Psoas muscle (tissue), 8 donors: ENCODE results near the gene GHRH. TPM values are rescaled to one million over a fixed set of nuclear protein-coding genes. Genes with fewer than 3 reads are reported as not detected.

Experiments used
- ATAC-seq, 4 donors: fragments of 200-7000 bp; cut with Tn5 transposase; one replicate each; pipeline ENCODE4 v1.9.1; 2020; ENCODE audit warnings: moderate library complexity in 3 of 4, mild to moderate bottlenecking in 2 of 4
- DNase-seq, 2 donors: peaks; one replicate each; pipeline ENCODE4 v3.0.0-alpha.2; 2020
- H3K27ac ChIP-seq: fragments of 200-600 bp; one replicate; pipeline ENCODE4 v1.8.0; 2022
- H3K27me3 ChIP-seq, 3 donors: fragments of 200-600 bp in 1 of 3; one replicate each; pipeline versions ENCODE4 v1.6.1 to v1.8.0; 2013 to 2022; ENCODE audit warnings: low read length in 2 of 3, mild to moderate bottlenecking in 2 of 3, moderate library complexity in 1 of 3; ENCODE audit not compliant: insufficient read depth in 3 of 3
- H3K36me3 ChIP-seq, 2 donors: fragments of 200-600 bp in 1 of 2; one replicate each; pipeline versions ENCODE4 v1.6.1 to v1.8.0; 2013 to 2022; ENCODE audit warnings: low read depth in 1 of 2, mild to moderate bottlenecking in 1 of 2, moderate library complexity in 1 of 2; ENCODE audit not compliant: insufficient read depth in 1 of 2
- H3K4me1 ChIP-seq: fragments of 200-600 bp; one replicate; pipeline ENCODE4 v1.8.0; 2022
- H3K4me3 ChIP-seq: fragments of 200-600 bp; one replicate; pipeline ENCODE4 v1.8.0; 2022; ENCODE audit warnings: mild to moderate bottlenecking
- H3K9me3 ChIP-seq: fragments of 200-600 bp; one replicate; pipeline ENCODE4 v1.8.0; 2022
- WGBS, 3 donors: extraction: QIAGEN DNeasy Blood & Tissue Kit; methylation state at CpG; one replicate each; pipeline versions ENCODE4 v1.1.6 to v1.1.7; 2013; 5-methylcytosine and 5-hydroxymethylcytosine counted together
- intact Hi-C, 2 donors: fragments of 100-400 bp; cut with DNase I; formaldehyde crosslinking; loops; one replicate each; pipeline versions ENCODE4 v1.11.0 to v1.14.2; 2022
- polyA plus RNA-seq, 3 donors: library from polyadenylated mRNA; stranded (reverse); fragments of 200-250 nt; gene quantifications; one replicate each; pipeline ENCODE4 v1.2.3, GENCODE V29; 2013
- total RNA-seq, 4 donors: library from RNA; stranded (reverse); fragmentation: NEBNext Ultra II Directional in 2 of 4; extraction: Animal tissue kit (Norgen Biotek cat#: 25700) in 2 of 4; gene quantifications; one replicate each; pipeline versions ENCODE4 v1.2.1 to v1.2.4, GENCODE V29; 2021 to 2023
- TF ChIP-seq, protein P1 (sequence below): fragments of 200-600 bp; IDR thresholded peaks from one replicate; pipeline ENCODE4 v1.8.0; 2022; ENCODE audit warnings: antibody characterized with exemption
- donor health status: healthy with polysubstance abuse.
- donor health status: DM: no; HTN: no; CAD: no; lungs with moderate emphysema.
- donor health status: Bipolar disorder and iron deficiency.
- donor health status: healthy.
- donor health status: DM: yes; HTN: yes; CAD: no.
- donor health status: DM: no; HTN: no; CAD: no.
- donor health status: DM: no; HTN: no; CAD: no.
- donor health status: DM: yes; HTN: yes; CAD: no.

The GHRH gene
- total and polyA plus RNA-seq, 7 donors: not detected

DNA sequence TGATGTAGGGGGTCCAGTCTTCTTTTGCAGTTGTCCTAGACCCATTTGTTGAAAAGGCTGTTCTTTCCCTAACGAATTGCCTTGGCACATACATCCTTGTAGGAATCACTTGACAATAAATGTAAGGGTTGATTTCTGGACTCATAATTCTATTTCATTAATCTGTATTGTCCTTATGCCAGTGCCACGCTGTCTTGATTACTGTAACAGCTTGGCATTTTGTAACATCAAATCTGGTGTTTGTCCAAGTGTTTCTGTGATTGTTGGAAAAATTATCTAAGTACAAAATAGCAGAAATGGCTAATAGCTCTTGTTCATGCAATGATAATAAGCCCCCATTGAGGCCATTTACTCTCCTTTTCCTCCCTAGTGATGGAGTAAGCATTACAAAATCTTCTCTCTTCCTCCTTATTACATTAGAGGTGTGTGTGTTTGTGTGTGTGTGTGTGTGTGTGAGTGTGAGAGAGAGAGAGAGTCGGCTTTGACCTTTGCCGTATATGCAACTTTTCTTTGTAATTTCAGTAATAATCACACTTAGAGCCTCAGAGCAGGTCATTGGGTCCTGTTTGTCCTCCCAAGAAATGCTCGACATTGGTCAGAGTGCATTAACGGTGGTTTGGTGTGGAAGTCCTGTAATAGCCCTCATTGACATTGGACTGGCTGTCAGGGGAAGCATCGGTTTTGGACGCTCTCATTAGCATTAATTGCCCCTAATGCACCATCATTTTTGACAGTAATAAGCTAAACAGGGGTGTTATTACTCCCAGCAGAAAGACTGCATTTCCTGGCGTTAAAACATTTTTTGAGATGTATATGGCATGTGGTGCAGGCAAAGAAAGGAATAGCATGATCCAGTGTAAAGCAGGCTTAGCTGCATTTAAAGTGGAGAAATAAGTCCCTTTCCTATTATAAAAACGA, 41.6 kb downstream of the GHRH start:
- no peaks in the 10 kb centered on the region for H3K9me3 ChIP-seq
- DNase-seq (no peak), ATAC-seq (no peak)
- peaks cover 24% of the 10 kb centered on the region for H3K4me1 ChIP-seq
- H3K4me3 ChIP-seq: no peak overlapping the region
- intact Hi-C loops: no loop called here
- H3K27ac ChIP-seq: no peak overlapping the region
- peaks cover 2 to 65% of the 10 kb centered on the region in 2 donors for H3K36me3 ChIP-seq
- WGBS, 3 donors: 75 to 81% (median 80%) methylated on average over 10 of the region's 10 CpGs
- TF ChIP-seq, protein P1, sequence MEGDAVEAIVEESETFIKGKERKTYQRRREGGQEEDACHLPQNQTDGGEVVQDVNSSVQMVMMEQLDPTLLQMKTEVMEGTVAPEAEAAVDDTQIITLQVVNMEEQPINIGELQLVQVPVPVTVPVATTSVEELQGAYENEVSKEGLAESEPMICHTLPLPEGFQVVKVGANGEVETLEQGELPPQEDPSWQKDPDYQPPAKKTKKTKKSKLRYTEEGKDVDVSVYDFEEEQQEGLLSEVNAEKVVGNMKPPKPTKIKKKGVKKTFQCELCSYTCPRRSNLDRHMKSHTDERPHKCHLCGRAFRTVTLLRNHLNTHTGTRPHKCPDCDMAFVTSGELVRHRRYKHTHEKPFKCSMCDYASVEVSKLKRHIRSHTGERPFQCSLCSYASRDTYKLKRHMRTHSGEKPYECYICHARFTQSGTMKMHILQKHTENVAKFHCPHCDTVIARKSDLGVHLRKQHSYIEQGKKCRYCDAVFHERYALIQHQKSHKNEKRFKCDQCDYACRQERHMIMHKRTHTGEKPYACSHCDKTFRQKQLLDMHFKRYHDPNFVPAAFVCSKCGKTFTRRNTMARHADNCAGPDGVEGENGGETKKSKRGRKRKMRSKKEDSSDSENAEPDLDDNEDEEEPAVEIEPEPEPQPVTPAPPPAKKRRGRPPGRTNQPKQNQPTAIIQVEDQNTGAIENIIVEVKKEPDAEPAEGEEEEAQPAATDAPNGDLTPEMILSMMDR: no peak
- H3K27me3 ChIP-seq: no peaks in the 10 kb centered on the region

DNA sequence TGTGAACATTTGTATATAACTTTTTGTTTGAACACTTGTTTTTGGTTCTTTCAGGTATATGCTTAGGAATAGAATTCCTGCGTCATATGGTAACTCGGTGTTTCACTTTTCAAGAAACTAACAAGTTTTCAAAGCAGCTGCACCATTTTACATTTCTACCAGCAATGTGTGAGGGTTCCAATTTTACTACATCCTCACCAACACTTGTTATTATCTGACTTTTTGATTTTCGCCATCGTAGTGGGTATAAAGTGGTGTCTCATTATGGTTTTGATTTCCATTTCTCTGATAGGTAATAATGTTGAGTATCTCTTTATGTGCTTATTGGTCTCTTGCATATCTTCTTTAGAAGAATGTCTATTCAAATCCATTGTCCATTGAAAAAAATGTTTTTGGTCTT, 42.6 kb downstream of the GHRH start:
- intact Hi-C loops: no loop called here
- Histone ChIP-seq H3K9me3 (no peaks in the 10 kb centered on the region), H3K4me1 (peaks cover 15% of the 10 kb centered on the region), H3K36me3 (peaks cover 0 to 65% of the 10 kb centered on the region in 2 donors), H3K27me3 (no peaks in the 10 kb centered on the region), H3K27ac (no peak overlapping the region), H3K4me3 (no peak overlapping the region)
- DNase-seq (no peak), ATAC-seq (no peak)
- WGBS, 3 donors: 77 to 86% (median 84%) methylated on average over 4 of the region's 4 CpGs
- TF ChIP-seq, protein P1: no peak

DNA sequence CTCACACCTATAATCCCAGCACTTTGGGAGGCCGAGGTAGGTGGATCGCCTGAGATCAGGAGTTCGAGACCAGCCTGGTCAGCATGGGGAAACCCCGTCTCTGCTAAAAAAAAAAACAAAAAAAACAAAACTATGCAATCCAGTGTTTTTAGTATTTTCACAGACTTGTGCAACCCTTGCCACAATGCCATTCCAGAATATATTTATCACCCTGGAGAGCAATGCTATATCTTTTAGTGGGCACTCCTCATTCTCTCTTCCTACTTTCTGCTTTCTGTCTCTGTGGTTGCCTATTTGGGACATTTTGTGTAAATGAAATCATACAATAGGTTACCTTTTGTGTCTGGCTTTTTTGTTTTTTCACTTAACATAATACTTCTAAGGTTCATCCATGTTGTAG, 43.2 kb downstream of the GHRH start:
- whole genome bisulfite sequencing, 3 donors: 97 to 100% (median 98%) methylated on average over 4 of the region's 4 CpGs
- intact Hi-C loops: no loop called here
- Histone ChIP-seq H3K36me3 (peaks cover 4 to 65% of the 10 kb centered on the region in 2 donors), H3K4me1 (peaks cover 10% of the 10 kb centered on the region), H3K27ac (no peak overlapping the region), H3K9me3 (no peaks in the 10 kb centered on the region), H3K4me3 (no peak overlapping the region), H3K27me3 (no peaks in the 10 kb centered on the region)
- DNase-seq (no peak), ATAC-seq (no peak)
- TF ChIP-seq, protein P1: no peak

DNA sequence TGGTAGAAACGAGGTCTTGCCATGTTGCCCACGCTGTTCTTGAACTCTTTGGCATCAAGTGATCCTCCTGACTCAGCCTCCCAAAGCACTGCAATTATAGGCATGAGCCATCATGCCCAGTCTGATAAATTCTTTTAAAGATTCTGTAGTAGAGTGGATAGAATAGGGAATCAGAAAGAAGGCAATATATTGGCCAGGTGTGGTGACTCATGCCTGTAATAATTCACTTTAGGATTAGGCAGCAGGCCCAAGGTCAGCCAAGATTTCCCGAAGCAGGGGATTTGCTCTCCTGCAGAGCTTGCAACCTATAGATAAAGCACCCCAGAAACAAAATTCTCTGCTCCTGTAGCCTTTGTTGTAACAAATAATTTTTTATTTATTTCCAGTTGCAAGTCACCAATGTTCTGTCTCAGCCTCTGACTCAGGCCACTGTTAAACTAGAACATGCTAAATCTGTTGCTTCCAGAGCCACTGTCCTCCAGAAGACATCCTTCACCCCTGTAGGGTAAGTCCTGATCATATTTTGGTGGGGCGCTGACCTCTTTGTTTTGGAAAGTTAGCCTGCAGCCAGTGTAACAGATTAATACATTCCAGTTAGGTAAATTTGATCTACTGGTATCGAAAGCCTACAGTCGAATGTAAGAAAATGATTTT, 51.8 kb downstream of the GHRH start:
- Histone ChIP-seq H3K36me3 (peaks cover 9 to 99% of the 10 kb centered on the region in 2 donors), H3K27ac (no peak overlapping the region), H3K4me3 (no peak overlapping the region), H3K9me3 (no peaks in the 10 kb centered on the region), H3K4me1 (peaks cover 4% of the 10 kb centered on the region), H3K27me3 (no peaks in the 10 kb centered on the region)
- intact Hi-C loops: no loop called here
- DNase-seq (no peak), ATAC-seq (peak in 3 of 4 donors; percentile 28 to 63 (median 56))
- WGBS, 3 donors: 57 to 69% (median 64%) methylated on average over 6 of the region's 6 CpGs
- TF ChIP-seq, protein P1: no peak
